ENCODE results near the gene LRBA.
A peak's percentile ranks its signal among the peaks of the same experiment; 100 is the strongest.

Gene LRBA

GRCh38 chr4:150784939-150785338 is 230.1 kb downstream of the LRBA start:
- Histone ChIP-seq H3K27ac (no peak overlapping the region), H3K4me3 (no peak overlapping the region)
- TF ChIP-seq CTCF (IDR thresholded peaks at IDR 0.05) = no peak
- no peak for DNase-seq (ENCODE audit: low spot score)

- H3K4me3 ChIP-seq = no peak overlapping the region
- no peak overlapping the region for H3K27ac ChIP-seq
- DNase-seq (ENCODE audit: low spot score) = no peak
- no peak for TF ChIP-seq CTCF (IDR thresholded peaks at IDR 0.05)
Observed at GRCh38 chr4:150784305-150784704, 230.8 kb downstream of the LRBA start.

- Histone ChIP-seq H3K4me3 (no peak overlapping the region), H3K27ac (no peak overlapping the region)
- no peak for TF ChIP-seq CTCF (IDR thresholded peaks at IDR 0.05)
- DNase-seq (ENCODE audit: low spot score) = no peak
Observed at GRCh38 chr4:150782921-150783320, 232.2 kb downstream of the LRBA start.

GRCh38 chr4:150782311-150782710 is 232.8 kb downstream of the LRBA start:
- no peak for DNase-seq (ENCODE audit: low spot score)
- no peak overlapping the region for H3K4me3 ChIP-seq
- TF ChIP-seq CTCF (IDR thresholded peaks at IDR 0.05) = no peak
- peak overlapping the region in 1 of 2 donors; percentile 7 for H3K27ac ChIP-seq

- no peak for DNase-seq (ENCODE audit: low spot score)
- Histone ChIP-seq H3K4me3 (no peak overlapping the region), H3K27ac (no peak overlapping the region)
- TF ChIP-seq CTCF (IDR thresholded peaks at IDR 0.05) = no peak
Observed at GRCh38 chr4:150781191-150781590, 233.9 kb downstream of the LRBA start.

GRCh38 chr4:150779707-150780106 is 235.4 kb downstream of the LRBA start:
- no peak for DNase-seq (ENCODE audit: low spot score)
- H3K4me3 ChIP-seq = no peak overlapping the region
- H3K27ac ChIP-seq = no peak overlapping the region
- no peak for TF ChIP-seq CTCF (IDR thresholded peaks at IDR 0.05)

- Histone ChIP-seq H3K4me3 (no peak overlapping the region), H3K27ac (no peak overlapping the region)
- no peak for DNase-seq (ENCODE audit: low spot score)
- TF ChIP-seq CTCF (IDR thresholded peaks at IDR 0.05) = no peak
Observed at GRCh38 chr4:150773729-150774449, 241.2 kb downstream of the LRBA start.
